Stimulated activated naive CD8-positive, alpha-beta T cell treated with anti-CD3 and anti-CD28 coated beads, Interleukin-15, Interleukin-2, amounts not matched to agents 100 ng/mL and 50 ng/mL, for 24 hours (primary cell): ENCODE measurements around the gene STXBP2.

Experiments used
- H3K27ac Mint-ChIP-seq: one replicate; pipeline ENCODE4 v1.8.0; 2021; ENCODE audit warnings: mild to moderate bottlenecking, mixed read lengths
- H3K27me3 Mint-ChIP-seq: one replicate; pipeline ENCODE4 v1.8.0; 2021; ENCODE audit warnings: mixed read lengths
- H3K36me3 Mint-ChIP-seq: one replicate; pipeline ENCODE4 v1.8.0; 2021; ENCODE audit warnings: low read depth, mixed read lengths
- H3K4me1 Mint-ChIP-seq: one replicate; pipeline ENCODE4 v1.8.0; 2021; ENCODE audit warnings: low read depth, mixed read lengths
- H3K4me3 Mint-ChIP-seq: one replicate; pipeline ENCODE4 v1.8.0; 2021; ENCODE audit warnings: mild to moderate bottlenecking, mixed read lengths
- H3K9me3 Mint-ChIP-seq: one replicate; pipeline ENCODE4 v1.8.0; 2021; ENCODE audit warnings: mixed read lengths

The STXBP2 gene

DNA sequence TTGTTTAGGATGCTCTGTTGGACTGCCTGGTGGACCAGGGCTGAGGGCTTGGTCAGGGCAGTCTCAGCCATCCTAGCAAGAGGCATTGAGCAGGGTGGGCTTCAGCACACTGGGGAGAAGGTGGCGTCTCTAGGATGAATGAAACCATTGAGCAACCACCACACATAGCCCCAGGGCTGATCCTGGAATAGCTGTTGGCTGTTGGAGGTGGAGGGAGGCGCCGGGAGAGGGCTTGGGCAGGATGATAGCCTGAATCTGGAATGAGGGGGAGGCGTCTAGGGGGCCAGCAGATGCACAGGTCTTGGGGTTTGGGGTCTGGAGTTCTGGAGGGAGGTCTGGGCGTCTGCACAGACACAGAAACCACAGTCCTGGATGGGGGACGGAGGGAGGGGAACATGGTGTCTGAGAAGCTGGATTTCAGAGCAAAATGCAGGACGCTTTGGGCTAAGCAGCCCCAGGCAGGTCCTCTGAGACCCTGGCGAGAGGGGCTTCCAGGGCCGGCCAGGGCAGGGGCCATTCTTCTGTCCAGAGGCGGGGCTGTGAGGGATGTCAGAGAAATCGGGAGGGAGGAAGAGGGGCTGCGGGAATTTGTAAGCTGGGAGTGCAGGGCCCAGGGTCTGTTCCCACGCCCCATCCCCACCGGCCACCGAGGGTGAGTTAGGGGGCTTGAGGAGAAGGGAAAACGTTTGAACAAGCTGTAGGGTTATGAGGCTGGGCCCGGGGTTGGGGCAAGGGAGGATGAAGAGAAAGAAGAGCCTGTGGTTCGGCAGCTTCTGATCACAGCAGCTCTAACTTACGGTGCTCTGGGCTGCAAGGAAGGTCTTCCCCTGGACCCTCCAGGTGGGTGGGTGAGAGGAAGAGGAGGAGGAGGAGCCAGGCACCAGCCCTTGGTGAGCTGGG, 48.9 kb downstream of the STXBP2 start:
- Mint-ChIP-seq H3K4me1 (peaks cover 21% of the 10 kb centered on the region), H3K27ac (peak overlapping the region; percentile 23), H3K9me3 (no peaks in the 10 kb centered on the region), H3K36me3 (peaks cover 12% of the 10 kb centered on the region), H3K4me3 (no peak overlapping the region), H3K27me3 (no peaks in the 10 kb centered on the region)

DNA sequence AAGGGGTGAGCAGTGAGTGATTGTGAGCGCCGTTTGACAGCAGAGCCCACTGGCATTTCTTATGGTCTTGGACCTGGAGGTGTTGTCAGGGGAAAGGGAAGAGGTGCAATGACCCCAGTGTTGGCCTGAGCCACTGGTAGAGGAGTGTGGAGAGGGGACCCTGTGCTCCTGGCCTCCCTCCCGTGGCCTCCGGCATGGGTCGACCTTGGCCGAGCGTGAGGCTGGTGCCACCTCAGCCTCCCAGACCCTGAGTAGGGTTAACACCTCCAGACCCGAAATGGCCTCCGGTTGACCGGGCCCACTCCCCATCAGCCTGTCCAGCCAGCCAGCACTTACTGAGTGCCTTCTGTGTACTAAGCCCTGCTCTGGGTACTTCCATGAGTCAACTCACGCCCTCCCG, 50.3 kb downstream of the STXBP2 start:
- peaks cover 16% of the 10 kb centered on the region for H3K4me1 Mint-ChIP-seq
- H3K9me3 Mint-ChIP-seq: no peaks in the 10 kb centered on the region
- H3K27me3 Mint-ChIP-seq: no peaks in the 10 kb centered on the region
- H3K27ac Mint-ChIP-seq: no peak overlapping the region
- H3K36me3 Mint-ChIP-seq: peaks cover 12% of the 10 kb centered on the region
- H3K4me3 Mint-ChIP-seq: no peak overlapping the region

- Mint-ChIP-seq H3K4me1 (peaks cover 6% of the 10 kb centered on the region), H3K36me3 (peaks cover 5% of the 10 kb centered on the region), H3K9me3 (no peaks in the 10 kb centered on the region), H3K27ac (no peak overlapping the region), H3K4me3 (no peak overlapping the region), H3K27me3 (no peaks in the 10 kb centered on the region)
Measured at GRCh38 chr19:7689165-7689564, 52.3 kb downstream of the STXBP2 start.

DNA sequence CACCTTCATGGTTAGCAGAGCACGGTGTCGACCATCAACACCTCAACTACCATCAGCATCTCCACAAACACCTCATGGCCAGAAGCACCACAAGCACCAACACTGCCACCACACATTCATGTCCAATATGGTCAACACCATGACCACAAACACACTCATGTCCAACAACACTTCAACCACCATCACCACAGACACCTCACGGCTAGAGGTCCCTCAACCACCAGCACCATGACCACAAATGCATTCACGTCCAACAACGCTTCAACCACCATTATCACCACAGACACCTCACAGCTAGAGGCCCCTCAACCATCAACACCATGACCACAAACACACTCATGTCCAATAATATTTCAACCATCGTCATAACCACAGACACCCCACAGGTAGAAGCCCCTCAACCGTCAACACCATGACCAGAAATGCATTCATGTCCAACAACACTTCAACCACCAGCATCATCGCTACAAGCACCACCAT, 53.9 kb downstream of the STXBP2 start:
- no peaks in the 10 kb centered on the region for H3K9me3 Mint-ChIP-seq
- H3K36me3 Mint-ChIP-seq: no peaks in the 10 kb centered on the region
- H3K4me1 Mint-ChIP-seq: peaks cover 3% of the 10 kb centered on the region
- no peak overlapping the region for H3K27ac Mint-ChIP-seq
- H3K4me3 Mint-ChIP-seq: no peak overlapping the region
- no peaks in the 10 kb centered on the region for H3K27me3 Mint-ChIP-seq

DNA sequence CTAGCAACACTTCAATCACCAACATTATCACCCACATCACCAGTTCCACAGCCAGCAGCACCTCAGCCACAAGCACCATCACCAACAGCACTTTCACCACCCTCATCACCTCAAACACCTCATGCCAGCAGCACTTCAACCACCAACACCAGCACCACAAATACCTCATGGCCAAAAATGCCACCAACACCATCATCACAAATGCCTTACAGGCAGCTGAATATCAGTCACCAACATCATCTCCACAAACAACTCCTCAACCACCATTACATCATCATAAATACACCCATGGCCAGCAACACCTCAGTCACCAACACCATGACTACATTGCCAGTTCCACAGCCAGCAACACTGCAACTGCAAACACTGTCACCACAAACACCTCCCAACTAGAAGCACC, 54.6 kb downstream of the STXBP2 start:
- peaks cover under 1% of the 10 kb centered on the region for H3K27me3 Mint-ChIP-seq
- no peak overlapping the region for H3K4me3 Mint-ChIP-seq
- no peaks in the 10 kb centered on the region for H3K9me3 Mint-ChIP-seq
- no peaks in the 10 kb centered on the region for H3K36me3 Mint-ChIP-seq
- no peak overlapping the region for H3K27ac Mint-ChIP-seq
- peaks cover 4% of the 10 kb centered on the region for H3K4me1 Mint-ChIP-seq

DNA sequence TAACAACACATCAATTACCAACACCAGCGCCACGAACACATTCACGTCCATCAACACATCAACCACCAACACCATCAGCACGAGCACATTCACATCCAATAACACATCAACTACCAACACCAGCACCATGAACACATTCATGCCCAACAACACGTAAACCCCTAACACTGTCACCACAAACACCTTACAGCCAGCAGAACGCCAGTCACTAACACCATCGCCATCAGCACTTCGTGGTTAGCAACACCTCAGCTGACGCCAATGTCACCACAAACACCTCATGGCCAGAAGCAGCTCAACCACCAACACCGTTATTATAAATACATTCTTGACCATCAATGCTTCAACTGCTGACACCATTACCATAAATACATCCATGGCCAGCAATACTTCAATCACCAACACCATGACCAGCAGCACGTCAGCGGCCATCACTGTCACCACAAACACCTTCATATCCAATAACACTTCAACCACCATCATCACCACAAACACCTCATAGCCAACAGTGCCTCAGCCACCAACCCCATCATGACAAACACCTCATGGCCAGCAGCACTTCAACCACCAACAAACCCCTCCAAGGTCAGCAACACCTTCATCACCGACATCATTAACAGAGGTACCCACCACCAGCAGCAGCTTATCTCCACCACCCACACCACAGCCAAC, 55.6 kb downstream of the STXBP2 start:
- Mint-ChIP-seq H3K36me3 (no peaks in the 10 kb centered on the region), H3K27me3 (peaks cover 3% of the 10 kb centered on the region), H3K4me1 (peaks cover 6% of the 10 kb centered on the region), H3K4me3 (no peak overlapping the region), H3K9me3 (no peaks in the 10 kb centered on the region), H3K27ac (no peak overlapping the region)

DNA sequence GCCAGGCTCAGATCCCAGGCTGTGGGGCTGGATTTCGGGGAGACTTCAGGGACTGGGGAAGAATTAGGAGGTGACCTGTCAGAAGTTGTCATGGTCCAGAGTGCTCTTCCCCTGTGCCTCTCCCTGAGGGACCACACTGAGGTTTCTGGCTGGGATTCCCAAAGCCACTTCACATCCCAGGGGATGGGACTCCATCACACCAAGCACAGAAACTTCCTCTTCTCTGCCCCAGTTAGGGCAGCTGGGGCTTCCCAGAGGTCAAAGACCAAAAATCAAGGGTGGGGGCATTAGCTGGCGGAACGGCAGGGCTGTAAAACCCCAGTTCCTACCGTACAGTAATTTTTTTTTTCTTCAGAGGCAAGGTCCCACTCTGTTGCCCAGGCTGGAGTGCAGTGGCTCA, 57.6 kb downstream of the STXBP2 start:
- Mint-ChIP-seq H3K4me1 (peaks cover 19% of the 10 kb centered on the region), H3K9me3 (no peaks in the 10 kb centered on the region), H3K36me3 (no peaks in the 10 kb centered on the region), H3K27ac (no peak overlapping the region), H3K27me3 (peaks cover 3% of the 10 kb centered on the region), H3K4me3 (no peak overlapping the region)
